Activated CD4-positive, CD25-positive, alpha-beta regulatory T cell treated with anti-CD3 and anti-CD28 coated beads, Interleukin-2, amount 50 U/mL, for 16 hours (primary cell): ENCODE data around the gene MMUT.
"Not testable (repeated sequence)": the region's sequence is repeated elsewhere in the genome, so short reads cannot be mapped to it uniquely, and the experiment has no call there.

Source experiments
- DNase-seq: peaks from one replicate; pipeline ENCODE4 v3.0.0-alpha.2; 2020; ENCODE audit warnings: low read depth, low spot score

The MMUT gene

DNA sequence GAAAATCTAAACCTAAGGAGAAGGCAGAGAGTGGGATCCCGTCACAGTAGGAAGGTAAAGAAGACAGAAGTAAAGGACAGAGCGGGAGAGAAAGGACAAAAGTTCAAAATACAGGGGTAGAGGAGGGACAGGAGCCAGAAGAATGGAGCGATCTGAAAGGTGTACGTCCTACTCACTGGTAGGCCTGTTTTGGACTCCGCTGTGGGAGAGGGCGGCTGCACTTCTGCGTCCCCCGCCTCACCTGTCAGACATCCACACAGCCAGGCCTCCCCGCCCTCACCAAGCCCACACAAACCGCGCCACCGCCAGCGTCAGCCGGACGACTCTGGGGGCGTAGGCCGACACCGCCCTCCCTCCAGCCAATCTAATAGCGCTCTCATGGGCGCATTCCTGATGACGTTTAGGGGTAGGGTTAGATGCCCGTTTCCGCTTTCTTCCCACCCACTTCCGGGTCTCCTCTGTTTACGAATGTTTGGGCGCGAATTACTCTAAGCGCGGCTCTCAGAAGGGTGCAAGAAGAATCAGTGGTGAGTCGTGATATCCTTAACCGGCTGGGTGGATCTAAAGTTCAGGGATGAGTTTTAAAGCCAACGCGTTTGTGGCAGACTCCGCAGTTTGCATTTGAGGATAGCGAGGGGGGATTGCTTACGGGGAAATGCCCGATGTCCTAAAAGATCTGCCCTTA, at the start of gene MMUT, which contains the start of gene CENPQ:
MMUT (minus strand) TSS at position 327 of the 685 bp plus-strand sequence. CDS start 3,787 bp downstream, outside the sequence.
CENPQ (plus strand) TSS at position 444 of the 685 bp plus-strand sequence. CDS start 6,807 bp downstream, outside the sequence.
- DNase-seq, result peak; percentile 84

DNA sequence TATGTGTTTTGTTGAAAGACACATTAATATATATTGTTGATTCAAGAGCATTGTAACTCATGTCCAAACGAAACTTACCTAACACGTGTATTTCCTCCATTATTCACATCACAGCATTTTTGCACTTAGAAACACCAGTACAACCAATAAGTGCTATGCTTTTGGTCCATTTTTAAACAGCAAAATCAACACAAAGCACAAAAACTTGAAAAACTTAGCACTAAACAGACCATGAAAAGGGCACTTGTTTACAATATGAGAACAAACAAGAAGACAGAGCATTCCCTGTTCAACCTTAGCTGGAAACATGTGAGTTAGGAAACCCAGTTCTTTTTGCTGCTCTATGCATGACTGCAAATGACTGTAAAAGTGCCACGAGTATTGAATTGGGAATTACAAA, 46.3 kb upstream of the MMUT start:
- no peak for DNase-seq

- DNase-seq, result no peak
Measured at GRCh38 chr6:49506569-49507111, 43.6 kb upstream of the MMUT start.

- DNase-seq, result no peak
Measured at GRCh38 chr6:49504666-49505065, 41.6 kb upstream of the MMUT start.

DNA sequence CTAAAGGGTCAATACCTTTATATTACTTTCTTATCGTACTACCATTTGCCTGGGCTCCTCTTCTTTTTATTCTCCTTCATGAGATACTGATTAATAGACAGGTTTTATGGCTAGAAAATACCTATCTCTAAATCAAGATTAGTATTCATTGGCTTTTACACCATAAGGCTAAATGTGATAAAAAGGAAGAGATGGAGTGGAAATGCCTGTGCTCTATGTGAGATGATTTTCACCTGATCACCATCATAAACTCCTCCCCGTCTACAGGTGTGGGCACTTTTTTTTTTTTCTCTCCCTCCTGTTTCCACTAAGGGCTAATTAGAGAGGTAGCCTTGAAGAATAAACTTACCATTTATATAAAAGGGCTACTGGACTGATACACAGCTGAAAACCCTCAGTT, 36.6 kb upstream of the MMUT start, which contains the start of gene GLYATL3:
GLYATL3 (plus strand) TSS at position 301 of the 400 bp plus-strand sequence. CDS start 12,068 bp downstream, outside the sequence.
- DNase-seq, result no peak

- DNase-seq, result no peak
Measured at GRCh38 chr6:49499126-49499525, 36.1 kb upstream of the MMUT start.

GRCh38 chr6:49497304-49497703, 34.3 kb upstream of the MMUT start:
- no peak for DNase-seq

DNA sequence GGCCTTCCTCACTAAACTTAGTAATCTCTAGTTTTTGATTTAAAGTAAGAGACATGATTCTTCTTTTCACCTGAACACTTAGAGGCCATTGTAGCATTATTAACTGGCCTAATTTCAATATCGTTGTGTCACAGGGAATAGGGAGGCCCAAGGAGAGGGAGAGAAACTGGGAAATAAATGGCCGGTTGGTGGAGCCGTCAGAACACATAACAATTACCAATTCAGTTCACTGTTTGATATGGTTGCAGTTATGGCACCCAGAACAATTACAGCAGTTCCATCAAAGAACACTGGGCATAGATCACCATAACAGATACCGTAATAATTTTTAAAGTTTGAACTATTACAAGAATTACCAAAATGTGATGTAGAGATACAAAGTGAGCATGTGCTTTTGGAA, 27.6 kb upstream of the MMUT start:
- DNase-seq, result no peak

DNA sequence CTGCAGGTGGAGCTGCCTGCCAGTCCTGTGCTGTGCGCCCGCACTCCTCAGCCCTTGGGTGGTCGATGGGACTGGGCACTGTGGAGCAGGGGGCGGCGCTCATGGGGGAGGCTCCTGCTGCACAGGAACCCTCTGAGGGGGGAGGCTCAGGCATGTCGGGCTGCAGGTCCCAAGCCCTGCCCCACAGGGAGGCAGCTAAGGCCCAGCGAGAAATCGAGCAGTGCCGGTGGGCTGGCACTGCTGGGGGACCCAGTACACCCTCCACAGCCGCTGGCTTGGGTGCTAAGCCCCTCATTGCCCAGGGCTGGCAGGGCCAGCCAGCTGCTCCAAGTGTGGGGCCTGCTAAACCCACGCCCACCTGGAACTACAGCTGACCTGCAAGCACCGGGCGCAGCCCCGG, 20.3 kb upstream of the MMUT start:
- not testable (repeated sequence) for DNase-seq

DNA sequence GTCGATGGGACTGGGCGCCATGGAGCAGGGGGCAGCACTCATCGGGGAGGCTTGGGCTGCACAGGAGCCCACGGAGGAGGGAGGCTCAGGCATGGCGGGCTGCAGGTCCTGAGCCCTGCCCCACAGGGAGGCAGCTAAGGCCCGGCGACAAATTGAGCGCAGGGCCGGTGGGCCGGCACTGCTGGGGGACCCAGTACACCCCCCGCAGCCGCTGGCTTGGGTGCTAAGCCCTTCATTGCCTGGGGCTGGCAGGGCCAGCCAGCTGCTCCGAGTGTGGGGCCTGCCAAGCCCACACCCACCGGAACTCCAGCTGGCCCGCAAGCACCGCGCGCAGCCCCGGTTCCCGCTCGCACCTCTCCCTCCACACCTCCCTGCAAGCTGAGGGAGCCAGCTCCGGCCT, 18.8 kb upstream of the MMUT start:
- not testable (repeated sequence) for DNase-seq

GRCh38 chr6:49479308-49479970, 16.4 kb upstream of the MMUT start:
- DNase-seq, result no peak

DNA sequence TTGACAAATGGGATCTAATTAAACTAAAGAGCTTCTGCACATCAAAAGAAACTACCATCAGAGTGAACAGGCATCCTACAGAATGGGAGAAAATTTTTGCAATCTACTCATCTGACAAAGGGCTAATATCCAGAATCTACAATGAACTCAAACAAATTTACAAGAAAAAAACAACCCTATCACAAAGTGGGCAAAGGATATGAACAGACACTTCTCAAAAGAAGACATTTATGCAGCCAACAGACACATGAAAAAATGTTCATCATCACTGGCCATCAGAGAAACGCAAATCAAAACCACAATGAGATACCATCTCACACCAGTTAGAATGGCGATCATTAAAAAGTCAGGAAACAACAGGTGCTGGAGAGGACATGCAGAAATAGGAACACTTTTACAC, 13.5 kb upstream of the MMUT start:
- DNase-seq, result not testable (repeated sequence)

GRCh38 chr6:49468042-49468441, 5.0 kb upstream of the MMUT start:
- DNase-seq, result no peak

- no peak for DNase-seq
Measured at GRCh38 chr6:49464691-49465090, 1.6 kb upstream of the MMUT start.

GRCh38 chr6:49463612-49463967, 537 bp upstream of the MMUT start:
- DNase-seq, result no peak

- no peak for DNase-seq
Measured at GRCh38 chr6:49462599-49462926, 490 bp downstream of the MMUT start.

DNA sequence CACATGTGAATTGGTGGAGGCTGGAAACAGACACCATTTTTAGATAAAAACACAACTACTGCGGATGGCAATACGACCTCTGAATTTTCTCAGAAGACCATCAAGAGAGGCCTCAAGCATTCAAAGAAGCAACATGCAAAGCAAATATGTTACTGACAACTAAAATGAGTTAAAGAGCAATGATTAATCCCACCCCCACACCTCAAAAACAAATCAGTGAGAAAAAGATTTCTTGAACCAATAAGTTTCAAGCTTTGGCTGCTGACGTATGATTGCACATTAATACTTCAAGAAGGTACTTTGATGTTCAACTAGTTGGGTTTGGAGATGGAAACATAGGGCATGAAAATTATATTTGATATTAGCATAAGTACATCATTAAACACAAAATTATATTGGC, 982 bp downstream of the MMUT start:
- DNase-seq, result no peak

DNA sequence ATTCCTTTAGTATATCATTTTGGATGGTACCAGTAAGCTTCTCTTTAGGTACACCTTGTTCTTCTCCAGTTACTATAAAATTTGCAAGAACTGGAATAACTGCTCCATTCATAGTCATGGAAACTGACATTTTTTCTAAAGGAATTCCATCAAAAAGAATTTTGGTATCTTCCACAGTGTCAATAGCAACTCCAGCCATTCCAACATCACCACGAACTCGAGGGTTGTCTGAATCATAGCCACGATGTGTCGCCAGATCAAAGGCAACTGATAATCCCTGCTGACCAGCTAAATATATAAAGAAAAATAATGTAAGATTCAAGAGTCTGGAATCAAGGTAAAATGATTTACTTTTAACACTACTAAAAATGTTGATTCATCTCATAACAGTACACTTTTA, 5.3 kb downstream of the MMUT start:
- DNase-seq, result no peak

DNA sequence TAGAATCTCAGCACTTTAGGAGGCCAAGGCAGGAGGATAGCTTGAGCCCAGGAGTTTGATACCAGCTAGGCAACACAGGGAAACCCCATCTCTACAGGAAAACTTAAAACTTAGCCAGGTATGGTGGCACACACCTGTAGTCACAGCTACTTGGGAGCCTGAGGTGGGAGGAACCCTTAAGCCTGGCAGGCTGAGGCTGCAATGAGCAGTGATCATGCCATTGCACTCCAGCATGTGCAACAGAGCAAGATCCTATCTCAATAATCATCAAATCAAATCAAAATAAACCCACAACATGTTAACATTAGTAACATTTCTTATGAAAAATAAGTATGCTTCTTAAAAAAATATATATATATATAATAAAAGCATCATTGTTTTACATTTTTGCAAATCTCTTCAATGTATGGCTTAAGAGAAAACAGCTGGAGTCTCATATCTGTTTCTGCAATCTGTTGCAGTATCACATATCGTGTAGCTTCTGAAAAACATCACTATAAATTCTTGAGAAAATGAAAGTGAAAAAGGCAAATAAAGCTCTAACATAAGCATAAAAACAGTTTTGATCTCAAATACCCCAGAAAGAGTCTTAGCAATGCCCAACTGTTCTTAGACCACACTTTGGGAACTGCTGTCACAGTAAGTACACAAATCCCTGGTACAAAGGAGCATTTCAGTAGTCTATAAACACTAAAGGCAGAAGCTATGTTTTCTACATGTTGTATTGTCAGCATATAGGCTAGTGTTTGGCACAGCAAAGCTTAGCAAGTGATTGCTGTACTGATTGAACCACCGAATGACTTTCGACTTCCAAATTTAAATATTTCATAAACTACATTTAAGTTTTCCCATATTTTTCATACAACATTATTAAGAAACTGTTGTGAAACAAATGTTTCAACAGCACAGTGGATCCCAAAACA, 8.0 kb downstream of the MMUT start:
- DNase-seq, result no peak

DNA sequence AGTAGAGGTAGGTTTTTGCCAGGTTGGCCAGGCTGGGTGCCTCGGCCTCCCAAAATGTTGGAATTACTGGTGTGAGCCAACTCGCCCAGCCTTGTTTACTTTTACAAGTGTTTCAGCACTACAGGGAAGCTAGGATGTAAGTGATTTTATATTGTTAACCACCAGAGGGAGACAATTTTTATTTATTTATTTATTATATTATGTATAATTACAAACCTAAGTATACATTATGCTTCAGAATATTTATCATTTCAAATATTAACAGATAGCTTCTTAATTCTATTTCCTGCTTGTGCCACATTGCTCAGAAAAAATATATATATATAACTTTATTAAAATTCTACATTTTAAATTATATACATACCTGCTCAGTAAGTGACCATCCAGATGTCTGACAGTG, 9.8 kb downstream of the MMUT start:
- no peak for DNase-seq

GRCh38 chr6:49430866-49431265, 32.2 kb downstream of the MMUT start:
- DNase-seq, result no peak

- no peak for DNase-seq
Measured at GRCh38 chr6:49430187-49430586, 32.9 kb downstream of the MMUT start.
